ENCODE measurements around the gene CBX3.
"Not testable (repeated sequence)": the region's sequence is repeated elsewhere in the genome, so short reads cannot be mapped to it uniquely, and the experiment has no call there.

CBX3 gene

GRCh38 chr7:26162431-26162830 is 39.1 kb upstream of the CBX3 start:
- no peak overlapping the region for H3K4me3 ChIP-seq (ENCODE audit: low read depth, low read length)
- no peak for TF ChIP-seq CTCF (IDR thresholded peaks at IDR 0.05; ENCODE audit: low read depth, low read length, missing control alignments)
- DNase-seq (ENCODE audit: low read depth): no peak
- in situ Hi-C loops (cut with HindIII; ENCODE audit: low sequenced_read_pairs): loop anchor here (25.0 kb wide), 1 partner anchor 1000 kb away; the partner anchor contains the start of genes HOXA10, HOXA3, HOXA7 and HOXA9

GRCh38 chr7:26163804-26164203 is 37.7 kb upstream of the CBX3 start:
- not testable (repeated sequence) for DNase-seq (ENCODE audit: low read depth); H3K4me3 ChIP-seq (ENCODE audit: low read depth, low read length)
- in situ Hi-C loops (cut with HindIII; ENCODE audit: low sequenced_read_pairs): loop anchor here (25.0 kb wide), 1 partner anchor 998 kb away; the partner anchor contains the start of genes HOXA10, HOXA3, HOXA7 and HOXA9

- no peak for TF ChIP-seq CTCF (IDR thresholded peaks at IDR 0.05; ENCODE audit: low read depth, low read length, missing control alignments)
- in situ Hi-C loops (cut with HindIII; ENCODE audit: low sequenced_read_pairs): loop anchor here (25.0 kb wide), 1 partner anchor 996 kb away; the partner anchor contains the start of genes HOXA10, HOXA3, HOXA7 and HOXA9
These were observed 35.4 kb upstream of the CBX3 start for GRCh38 chr7:26165950-26166683.

GRCh38 chr7:26166684-26167266 is 34.8 kb upstream of the CBX3 start:
- DNase-seq (ENCODE audit: low read depth): no peak
- TF ChIP-seq CTCF (IDR thresholded peaks at IDR 0.05; ENCODE audit: low read depth, low read length, missing control alignments): no peak
- in situ Hi-C loops (cut with HindIII; ENCODE audit: low sequenced_read_pairs): loop anchor here (25.0 kb wide), 1 partner anchor 996 kb away; the partner anchor contains the start of genes HOXA10, HOXA3, HOXA7 and HOXA9
- H3K4me3 ChIP-seq (ENCODE audit: low read depth, low read length): no peak overlapping the region

More at GRCh38 chr7:26165950-26166683, 35.4 kb upstream of the CBX3 start:
- no peak for DNase-seq (ENCODE audit: low read depth)
- H3K4me3 ChIP-seq (ENCODE audit: low read depth, low read length): no peak overlapping the region

GRCh38 chr7:26167303-26167934 is 34.1 kb upstream of the CBX3 start:
- DNase-seq (ENCODE audit: low read depth): no peak
- H3K4me3 ChIP-seq (ENCODE audit: low read depth, low read length): no peak overlapping the region
- in situ Hi-C loops (cut with HindIII; ENCODE audit: low sequenced_read_pairs): loop anchor here (25.0 kb wide), 1 partner anchor 995 kb away; the partner anchor contains the start of genes HOXA10, HOXA3, HOXA7 and HOXA9
- no peak for TF ChIP-seq CTCF (IDR thresholded peaks at IDR 0.05; ENCODE audit: low read depth, low read length, missing control alignments)

- H3K4me3 ChIP-seq (ENCODE audit: low read depth, low read length): no peak overlapping the region
- DNase-seq (ENCODE audit: low read depth): no peak
- peak; percentile 17 for TF ChIP-seq CTCF (IDR thresholded peaks at IDR 0.05; ENCODE audit: low read depth, low read length, missing control alignments)
- in situ Hi-C loops (cut with HindIII; ENCODE audit: low sequenced_read_pairs): loop anchor here (25.0 kb wide), 1 partner anchor 994 kb away; the partner anchor contains the start of genes HOXA10, HOXA3, HOXA7 and HOXA9
These were observed 33.0 kb upstream of the CBX3 start for GRCh38 chr7:26168458-26169023.

Data from astrocyte of the cerebellum (primary cell).